GM23248 (cell line): ENCODE data around the gene TUNAR. TPM values are rescaled to one million over a fixed set of nuclear protein-coding genes. Genes with fewer than 3 reads are reported as not detected.
A peak's percentile ranks its signal among the peaks of the same experiment; 100 is the strongest.

Experiments
- DNase-seq: peaks from one replicate; pipeline ENCODE4 v3.0.0-alpha.2; 2015
- H2AFZ ChIP-seq: fragments of 200-600 bp; sonication (generic); 2 replicates; pipeline ENCODE4 v1.6.1; 2016; ENCODE audit warnings: antibody characterized with exemption
- H3F3A ChIP-seq: fragments of 200-600 bp; sonication (generic); 2 replicates; pipeline ENCODE4 v1.6.1; 2016; ENCODE audit warnings: mild to moderate bottlenecking, antibody characterized with exemption, mixed run types; ENCODE audit not compliant: insufficient read depth
- H3K27ac ChIP-seq: fragments of 200-600 bp; sonication (generic); 2 replicates; pipeline ENCODE4 v1.5.1; 2016; ENCODE audit warnings: mild to moderate bottlenecking
- H3K27me3 ChIP-seq: fragments of 200-600 bp; sonication (generic); replicated peaks from 2 replicates; pipeline ENCODE4 v1.6.1; 2016; ENCODE audit warnings: mild to moderate bottlenecking; ENCODE audit not compliant: insufficient read depth
- H3K36me3 ChIP-seq: fragments of 200-600 bp; sonication (generic); 2 replicates; pipeline ENCODE4 v1.6.1; 2016; ENCODE audit warnings: low read depth, mild to moderate bottlenecking
- H3K4me1 ChIP-seq: fragments of 200-600 bp; sonication (generic); 2 replicates; pipeline ENCODE4 v1.6.1; 2016; ENCODE audit warnings: mild to moderate bottlenecking; ENCODE audit not compliant: insufficient read depth
- H3K4me2 ChIP-seq: fragments of 200-600 bp; sonication (generic); one replicate; pipeline ENCODE4 v1.6.1; 2016; ENCODE audit warnings: mild to moderate bottlenecking; ENCODE audit not compliant: unreplicated experiment
- H3K4me3 ChIP-seq: fragments of 200-600 bp; sonication (generic); 2 replicates; pipeline ENCODE4 v1.5.1; 2016; ENCODE audit warnings: mild to moderate bottlenecking
- H3K79me2 ChIP-seq: fragments of 200-600 bp; sonication (generic); 2 replicates; pipeline ENCODE4 v1.6.1; 2016; ENCODE audit warnings: mild to moderate bottlenecking; ENCODE audit not compliant: insufficient read depth
- H3K9ac ChIP-seq: fragments of 200-600 bp; sonication (generic); 2 replicates; pipeline ENCODE4 v1.6.1; 2016; ENCODE audit warnings: mild to moderate bottlenecking
- H3K9me2 ChIP-seq: fragments of 200-600 bp; sonication (generic); 2 replicates; pipeline ENCODE4 v1.6.1; 2016; ENCODE audit warnings: mixed run types, mild to moderate bottlenecking, moderate library complexity; ENCODE audit not compliant: insufficient read depth
- H3K9me3 ChIP-seq: fragments of 200-600 bp; sonication (generic); one replicate; pipeline ENCODE4 v1.6.1; 2017; ENCODE audit warnings: low read depth
- H4K20me1 ChIP-seq: fragments of 200-600 bp; sonication (generic); 2 replicates; pipeline ENCODE4 v1.6.0; 2016; ENCODE audit not compliant: insufficient read depth
- EZH2 ChIP-seq: fragments of 200-600 bp; sonication (generic); IDR thresholded peaks from 2 replicates; pipeline ENCODE4 v1.6.1; 2018; ENCODE audit warnings: antibody characterized with exemption, mild to moderate bottlenecking; ENCODE audit not compliant: insufficient read depth, poor library complexity, severe bottlenecking
- EZH2phosphoT487 ChIP-seq: fragments of 200-600 bp; sonication (generic); IDR thresholded peaks from 2 replicates; pipeline ENCODE4 v1.6.1; 2018; ENCODE audit warnings: antibody characterized with exemption, moderate library complexity, mild to moderate bottlenecking, low read depth; ENCODE audit not compliant: insufficient read depth
- WGBS, 2 experiments: methylation state at CpG; one replicate each; pipeline ENCODE4 v1.1.6; 2015 to 2017; ENCODE audit warnings: low lambda C conversion rate in 2 of 2, low coverage in 1 of 2; ENCODE audit errors: missing lambda C conversion rate in 2 of 2; 5-methylcytosine and 5-hydroxymethylcytosine counted together
- in situ Hi-C: fragments of 300-500 bp; cut with MboI; formaldehyde crosslinking; loops from 2 replicates; pipeline ENCODE4 v1.15.0; 2020
- polyA plus RNA-seq: library from polyadenylated mRNA; unstranded; fragments of >200 nt; fragmentation: Nextera tagmentation; extraction: Ambion mirVana; gene quantifications from 2 replicates; pipeline ENCODE4 v1.2.1, GENCODE V29; 2016
- total RNA-seq: library from RNA; depleted of rRNA; stranded (reverse); fragments of >200 nt; shearing (Covaris generic); gene quantifications from 2 replicates; pipeline ENCODE4 v1.2.3, GENCODE V29; 2014

The TUNAR gene
- total and polyA plus RNA-seq, 2 experiments from 2014 or later, result not detected

- Histone ChIP-seq H3K9me3 (no peaks in the 10 kb centered on the region), H3K4me1 (no peaks in the 10 kb centered on the region), H2AFZ (no peak overlapping the region), H3F3A (no peaks in the 10 kb centered on the region), H3K27ac (no peak overlapping the region), H3K36me3 (no peaks in the 10 kb centered on the region), H3K4me3 (peak overlapping the region; percentile 62), H3K4me2 (no peak overlapping the region), H3K27me3 (peaks cover 42% of the 10 kb centered on the region), H3K9me2 (no peaks in the 10 kb centered on the region), H4K20me1 (no peaks in the 10 kb centered on the region), H3K9ac (no peak overlapping the region), H3K79me2 (no peaks in the 10 kb centered on the region)
- TF ChIP-seq EZH2phosphoT487 (no peak), EZH2 (no peak)
- no peak for DNase-seq
- in situ Hi-C loops, result no loop called here
- 2 to 3% methylated on average over 60 to 68 of the region's 103 CpGs for whole genome bisulfite sequencing, 2 experiments
Measured at GRCh38 chr14:95875831-95876760, 536 bp upstream of the TUNAR start.

- Histone ChIP-seq H3K9me2 (no peaks in the 10 kb centered on the region), H3K36me3 (no peaks in the 10 kb centered on the region), H2AFZ (no peak overlapping the region), H4K20me1 (no peaks in the 10 kb centered on the region), H3K9ac (no peak overlapping the region), H3K4me3 (no peak overlapping the region), H3K4me2 (no peak overlapping the region), H3K27me3 (peaks cover 51% of the 10 kb centered on the region), H3K4me1 (no peaks in the 10 kb centered on the region), H3F3A (no peaks in the 10 kb centered on the region), H3K27ac (no peak overlapping the region), H3K79me2 (no peaks in the 10 kb centered on the region), H3K9me3 (no peaks in the 10 kb centered on the region)
- DNase-seq, result no peak
- TF ChIP-seq EZH2 (no peak), EZH2phosphoT487 (no peak)
- in situ Hi-C loops, result no loop called here
- 63 to 69% methylated on average over 4 of the region's 4 CpGs for WGBS, 2 experiments
Measured at GRCh38 chr14:95877633-95878032, 1.0 kb downstream of the TUNAR start.

DNA sequence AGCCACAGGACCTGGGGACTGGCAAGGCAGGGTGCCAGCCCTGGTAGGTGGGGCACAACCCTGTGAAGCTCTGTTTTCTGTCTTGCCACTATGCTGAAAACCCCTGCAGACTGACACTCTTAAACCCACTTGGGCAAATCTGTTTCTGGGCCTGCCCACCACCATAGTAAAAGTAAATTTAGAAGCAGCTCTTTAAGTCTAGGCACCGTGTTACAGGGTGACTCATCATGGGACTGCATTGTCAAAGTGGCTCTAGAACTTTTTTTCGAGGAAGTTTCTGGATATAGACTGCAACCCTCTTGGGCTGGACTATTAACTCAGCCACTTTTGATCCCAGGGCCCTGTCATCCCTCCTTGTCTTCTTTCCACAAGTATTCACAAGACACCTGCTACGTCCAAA lies 7.7 kb downstream of the TUNAR start:
- Histone ChIP-seq H3K79me2 (no peaks in the 10 kb centered on the region), H4K20me1 (no peaks in the 10 kb centered on the region), H2AFZ (no peak overlapping the region), H3F3A (no peaks in the 10 kb centered on the region), H3K9me3 (no peaks in the 10 kb centered on the region), H3K36me3 (no peaks in the 10 kb centered on the region), H3K4me1 (no peaks in the 10 kb centered on the region), H3K27me3 (peaks cover 23% of the 10 kb centered on the region), H3K4me2 (no peak overlapping the region), H3K9me2 (no peaks in the 10 kb centered on the region), H3K4me3 (no peak overlapping the region), H3K27ac (no peak overlapping the region), H3K9ac (no peak overlapping the region)
- no peak for TF ChIP-seq EZH2
- no peak for TF ChIP-seq EZH2phosphoT487
- no peak for DNase-seq
- in situ Hi-C loops, result no loop called here
- 46 to 53% methylated on average over 3 of the region's 3 CpGs for WGBS, 2 experiments

DNA sequence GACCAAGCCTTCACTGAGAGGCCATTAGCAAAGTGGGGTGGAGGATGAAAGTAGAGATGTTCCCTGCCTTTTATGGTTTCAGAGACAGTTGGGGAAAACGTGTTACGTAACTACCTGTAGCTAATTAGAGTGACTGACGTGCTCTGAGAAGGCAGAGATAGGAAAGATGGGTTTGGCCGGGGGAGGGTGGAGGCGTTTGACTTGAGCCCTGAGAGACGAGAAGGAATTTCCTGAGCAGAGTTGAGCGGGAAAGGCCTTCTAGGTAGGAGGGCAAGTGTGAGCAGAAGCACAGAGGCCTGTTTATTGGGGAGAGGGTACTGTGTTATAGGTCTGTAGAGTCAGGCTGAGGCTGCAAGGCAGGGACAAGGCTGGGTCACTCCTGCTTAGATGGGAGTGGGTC lies 8.6 kb downstream of the TUNAR start:
- no peaks in the 10 kb centered on the region for H3K9me2 ChIP-seq
- no peak for DNase-seq
- H4K20me1 ChIP-seq, result no peaks in the 10 kb centered on the region
- 46 to 48% methylated on average over 7 of the region's 7 CpGs for WGBS, 2 experiments
- H3K36me3 ChIP-seq, result no peaks in the 10 kb centered on the region
- no peak overlapping the region for H3K27ac ChIP-seq
- in situ Hi-C loops, result no loop called here
- H3K4me1 ChIP-seq, result no peaks in the 10 kb centered on the region
- no peak overlapping the region for H3K9ac ChIP-seq
- no peak overlapping the region for H3K4me3 ChIP-seq
- TF ChIP-seq EZH2, result no peak
- TF ChIP-seq EZH2phosphoT487, result no peak
- H3F3A ChIP-seq, result no peaks in the 10 kb centered on the region
- H2AFZ ChIP-seq, result no peak overlapping the region
- H3K27me3 ChIP-seq, result peaks cover 18% of the 10 kb centered on the region
- H3K79me2 ChIP-seq, result no peaks in the 10 kb centered on the region
- H3K9me3 ChIP-seq, result no peaks in the 10 kb centered on the region
- no peak overlapping the region for H3K4me2 ChIP-seq
